ENCODE data around the gene SDHAF3.
A peak's percentile ranks its signal among the peaks of the same experiment; 100 is the strongest.
"Not testable (repeated sequence)": the region's sequence is repeated elsewhere in the genome, so short reads cannot be mapped to it uniquely, and the experiment has no call there.

Gene SDHAF3

GRCh38 chr7:97126483-97127171 lies 9.1 kb downstream of the SDHAF3 start:
- no peak for DNase-seq

- no peak for DNase-seq
Observed at GRCh38 chr7:97128736-97129135, 11.2 kb downstream of the SDHAF3 start.

- DNase-seq: no peak
Observed at GRCh38 chr7:97130417-97131139, 13.1 kb downstream of the SDHAF3 start.

- no peak for DNase-seq
Observed at GRCh38 chr7:97133159-97133558, 15.7 kb downstream of the SDHAF3 start.

GRCh38 chr7:97138830-97139229 lies 21.3 kb downstream of the SDHAF3 start:
- DNase-seq: no peak

GRCh38 chr7:97145068-97145467 lies 27.6 kb downstream of the SDHAF3 start:
- DNase-seq: no peak

GRCh38 chr7:97149843-97150242 lies 32.3 kb downstream of the SDHAF3 start:
- no peak for DNase-seq

- no peak for DNase-seq
Observed at GRCh38 chr7:97155897-97156418, 38.5 kb downstream of the SDHAF3 start.

GRCh38 chr7:97159984-97160383 lies 42.5 kb downstream of the SDHAF3 start:
- not testable (repeated sequence) for DNase-seq

- not testable (repeated sequence) for DNase-seq
Observed at GRCh38 chr7:97161609-97162008, 44.1 kb downstream of the SDHAF3 start.

- DNase-seq: no peak
Observed at GRCh38 chr7:97166308-97166707, 48.8 kb downstream of the SDHAF3 start.

- no peak for DNase-seq
Observed at GRCh38 chr7:97167176-97167575, 49.7 kb downstream of the SDHAF3 start.

GRCh38 chr7:97167749-97168148 lies 50.3 kb downstream of the SDHAF3 start:
- DNase-seq: no peak

- DNase-seq: no peak
Observed at GRCh38 chr7:97174303-97174702, 56.8 kb downstream of the SDHAF3 start.

GRCh38 chr7:97179454-97180104 lies 62.1 kb downstream of the SDHAF3 start:
- DNase-seq: peak; percentile 41 to 58

- no peak for DNase-seq
Observed at GRCh38 chr7:97187067-97187466, 69.6 kb downstream of the SDHAF3 start.

- DNase-seq: not testable (repeated sequence)
Observed at GRCh38 chr7:97196174-97196573, 78.7 kb downstream of the SDHAF3 start.

GRCh38 chr7:97198596-97198995 lies 81.1 kb downstream of the SDHAF3 start:
- DNase-seq: no peak

GRCh38 chr7:97200018-97200417 lies 82.5 kb downstream of the SDHAF3 start:
- no peak for DNase-seq

GRCh38 chr7:97203957-97204356 lies 86.5 kb downstream of the SDHAF3 start:
- DNase-seq: no peak

- no peak for DNase-seq
Observed at GRCh38 chr7:97204821-97205220, 87.3 kb downstream of the SDHAF3 start.

- DNase-seq: no peak
Observed at GRCh38 chr7:97215556-97215955, 98.1 kb downstream of the SDHAF3 start.

GRCh38 chr7:97218767-97219166 lies 101.3 kb downstream of the SDHAF3 start:
- DNase-seq: no peak

GRCh38 chr7:97219237-97219636 lies 101.7 kb downstream of the SDHAF3 start:
- DNase-seq: no peak
